IgD-negative memory B cell (primary cell): ENCODE measurements around the gene CEMP1. TPM values are rescaled to one million over a fixed set of nuclear protein-coding genes. Genes with fewer than 3 reads are reported as not detected.
A peak's percentile ranks its signal among the peaks of the same experiment; 100 is the strongest.

Source experiments
- H3K27ac Mint-ChIP-seq, 3 donors: one replicate each; pipeline ENCODE4 v1.8.0; 2020 to 2022; ENCODE audit warnings: mild to moderate bottlenecking in 3 of 3, mixed read lengths in 3 of 3, moderate library complexity in 1 of 3
- H3K27me3 Mint-ChIP-seq: one replicate; pipeline ENCODE4 v1.8.0; 2021; ENCODE audit warnings: mixed read lengths
- H3K36me3 Mint-ChIP-seq: one replicate; pipeline ENCODE4 v1.8.0; 2020; ENCODE audit warnings: mild to moderate bottlenecking, mixed read lengths
- H3K4me1 Mint-ChIP-seq, 3 donors: one replicate each; pipeline ENCODE4 v1.8.0; 2020 to 2022; ENCODE audit warnings: mixed read lengths in 3 of 3, mild to moderate bottlenecking in 1 of 3
- H3K4me3 Mint-ChIP-seq, 4 donors: one replicate each; pipeline ENCODE4 v1.8.0; 2020 to 2022; ENCODE audit warnings: mild to moderate bottlenecking in 4 of 4, mixed read lengths in 4 of 4, moderate library complexity in 3 of 4
- H3K9me3 Mint-ChIP-seq, 3 donors: one replicate each; pipeline ENCODE4 v1.8.0; 2020 to 2021; ENCODE audit warnings: mixed read lengths in 3 of 3, mild to moderate bottlenecking in 1 of 3
- polyA plus RNA-seq: library from polyadenylated mRNA; unstranded; fragments of 300-500 nt; fragmentation: Illumina TruSeq; gene quantifications from one replicate; pipeline ENCODE4 v1.2.3, GENCODE V29; 2021

The CEMP1 gene
- polyA plus RNA-seq, 1 donor from 2014 or later: 6.2 TPM

GRCh38 chr16:2480948-2481347 is 50.3 kb downstream of the CEMP1 start:
- Mint-ChIP-seq H3K36me3 (no peaks in the 10 kb centered on the region), H3K27ac (peak overlapping the region in 1 of 3 donors; percentile 14), H3K4me1 (peaks cover 3 to 6% (median 4%) of the 10 kb centered on the region in 3 donors), H3K27me3 (no peaks in the 10 kb centered on the region), H3K9me3 (no peaks in the 10 kb centered on the region), H3K4me3 (no peak overlapping the region)

Other genes with a start within 250 kb of the CEMP1 start
- gene ABCA3, start 190.7 kb downstream of the CEMP1 start, polyA plus RNA-seq: 1.7 TPM
- 5.6 TPM for gene CCNF, start 102.0 kb downstream of the CEMP1 start, polyA plus RNA-seq
- gene TEDC2, start 71.3 kb downstream of the CEMP1 start, polyA plus RNA-seq: 1.0 TPM
- not detected for gene NTN3, start 60.1 kb downstream of the CEMP1 start, polyA plus RNA-seq
- gene TBC1D24, start 56.3 kb downstream of the CEMP1 start, polyA plus RNA-seq: 3.3 TPM
- 105 TPM for gene ATP6V0C, start 17.5 kb downstream of the CEMP1 start, polyA plus RNA-seq
- gene AMDHD2, start 11.0 kb downstream of the CEMP1 start, polyA plus RNA-seq: 22.2 TPM
- 45.1 TPM for gene PDPK1, start 6.6 kb upstream of the CEMP1 start, polyA plus RNA-seq
- gene KCTD5, start 151.1 kb upstream of the CEMP1 start, polyA plus RNA-seq: 24.9 TPM
- not detected for gene PRSS27, start 188.8 kb upstream of the CEMP1 start, polyA plus RNA-seq
- 159 TPM for gene SRRM2, start 221.2 kb upstream of the CEMP1 start, polyA plus RNA-seq
- 262 TPM for gene ELOB, start 245.9 kb upstream of the CEMP1 start, polyA plus RNA-seq